Skin epidermis (tissue), 12 donors: ENCODE measurements around the gene GNB1L.
A peak's percentile ranks its signal among the peaks of the same experiment; 100 is the strongest.

Experiments used
- H3K27ac ChIP-seq, 21 experiments: fragments of 200-600 bp; sonication (generic) in 11 of 21; one replicate each; pipeline ENCODE4 v1.5.0; 2020; ENCODE audit warnings: mild to moderate bottlenecking in 3 of 21, inconsistent platforms in 2 of 21, moderate library complexity in 2 of 21
- H3K4me3 ChIP-seq, 7 experiments: fragments of 200-600 bp; sonication (generic) in 2 of 7; one replicate each; pipeline ENCODE4 v1.5.0; 2020; ENCODE audit warnings: inconsistent platforms in 2 of 7, mild to moderate bottlenecking in 2 of 7, moderate library complexity in 1 of 7

GNB1L gene

GRCh38 chr22:19760951-19761724 is 93.5 kb downstream of the GNB1L start:
- Histone ChIP-seq H3K4me3 (peak overlapping the region; percentile 25 to 49 (median 35)), H3K27ac (peak overlapping the region in 18 of 21 experiments; percentile 39 to 87 (median 64))

- H3K27ac ChIP-seq: peak within 1 kb of the TSS in 18 of 21 experiments; percentile 39 to 87 (median 64)
Observed at GRCh38 chr22:19760058-19760950, 94.4 kb downstream of the GNB1L start, which contains the start of gene TBX1. Gene TBX1, plus strand, starts transcription at chr22:19760778. Its CDS starts 66 bp downstream, at chr22:19760844.

GRCh38 chr22:19759427-19760057 is 95.1 kb downstream of the GNB1L start:
- peak overlapping the region in 6 of 7 experiments; percentile 9 to 38 (median 22) for H3K4me3 ChIP-seq

More at GRCh38 chr22:19760058-19760950, 94.4 kb downstream of the GNB1L start, which contains the start of gene TBX1:
- peak within 1 kb of the TSS; percentile 25 to 49 (median 35) for H3K4me3 ChIP-seq

GRCh38 chr22:19758896-19759426 is 95.7 kb downstream of the GNB1L start:
- Histone ChIP-seq H3K27ac (peak overlapping the region in 7 of 21 experiments; percentile 16 to 84 (median 33)), H3K4me3 (peak overlapping the region in 5 of 7 experiments; percentile 14 to 38 (median 28))

More at GRCh38 chr22:19759427-19760057, 95.1 kb downstream of the GNB1L start:
- H3K27ac ChIP-seq: peak overlapping the region in 6 of 21 experiments; percentile 16 to 84 (median 37)

GRCh38 chr22:19757985-19758895 is 96.4 kb downstream of the GNB1L start:
- Histone ChIP-seq H3K4me3 (peak overlapping the region in 2 of 7 experiments; percentile 35 to 38), H3K27ac (peak overlapping the region in 4 of 21 experiments; percentile 26 to 84 (median 55))

GRCh38 chr22:19757140-19757984 is 97.3 kb downstream of the GNB1L start:
- peak overlapping the region in 5 of 7 experiments; percentile 7 to 39 (median 25) for H3K4me3 ChIP-seq
- peak overlapping the region in 2 of 21 experiments; percentile 51 to 84 for H3K27ac ChIP-seq

- Histone ChIP-seq H3K4me3 (peak overlapping the region in 5 of 7 experiments; percentile 7 to 39 (median 25)), H3K27ac (peak overlapping the region in 2 of 21 experiments; percentile 51 to 84)
Observed at GRCh38 chr22:19756288-19757128, 98.2 kb downstream of the GNB1L start.

GRCh38 chr22:19755722-19756287 is 98.9 kb downstream of the GNB1L start:
- Histone ChIP-seq H3K4me3 (peak overlapping the region in 2 of 7 experiments; percentile 25 to 39), H3K27ac (peak overlapping the region in 2 of 21 experiments; percentile 51 to 84)

GRCh38 chr22:19755145-19755710 is 99.4 kb downstream of the GNB1L start:
- peak overlapping the region in 2 of 7 experiments; percentile 9 to 39 for H3K4me3 ChIP-seq
- H3K27ac ChIP-seq: peak overlapping the region in 1 of 21 experiments; percentile 62

- H3K27ac ChIP-seq: no peak overlapping the region
- H3K4me3 ChIP-seq: peak overlapping the region in 2 of 7 experiments; percentile 9 to 39
Observed at GRCh38 chr22:19754701-19755144, 100.0 kb downstream of the GNB1L start.

- no peak overlapping the region for H3K4me3 ChIP-seq
- no peak overlapping the region for H3K27ac ChIP-seq
Observed at GRCh38 chr22:19753996-19754700, 100.5 kb downstream of the GNB1L start.

- no peak overlapping the region for H3K4me3 ChIP-seq
- no peak overlapping the region for H3K27ac ChIP-seq
Observed at GRCh38 chr22:19753090-19753842, 101.4 kb downstream of the GNB1L start.

GRCh38 chr22:19751497-19752245 is 103.0 kb downstream of the GNB1L start:
- Histone ChIP-seq H3K4me3 (no peak overlapping the region), H3K27ac (no peak overlapping the region)
